Stimulated activated CD4-positive, alpha-beta T cell treated with anti-CD3 and anti-CD28 coated beads, Interleukin-1b, Interleukin-23, amount 100 ng/mL, for 48 hours (primary cell): ENCODE data around the gene ARHGAP31.
A peak's percentile ranks its signal among the peaks of the same experiment; 100 is the strongest.
"Not testable (repeated sequence)": the region's sequence is repeated elsewhere in the genome, so short reads cannot be mapped to it uniquely, and the experiment has no call there.

Experiments used
- DNase-seq: peaks from one replicate; pipeline ENCODE4 v3.0.0-alpha.2; 2020

Gene ARHGAP31

GRCh38 chr3:119320785-119321184, 26.6 kb downstream of the ARHGAP31 start:
- not testable (repeated sequence) for DNase-seq

GRCh38 chr3:119322021-119322834, 28.0 kb downstream of the ARHGAP31 start:
- DNase-seq = no peak

- DNase-seq = peak; percentile 95
Measured at GRCh38 chr3:119322835-119323722, 28.9 kb downstream of the ARHGAP31 start.

GRCh38 chr3:119323723-119324085, 29.5 kb downstream of the ARHGAP31 start:
- no peak for DNase-seq

- DNase-seq = no peak
Measured at GRCh38 chr3:119324899-119325298, 30.7 kb downstream of the ARHGAP31 start.

GRCh38 chr3:119326976-119327375, 32.8 kb downstream of the ARHGAP31 start:
- no peak for DNase-seq

GRCh38 chr3:119329551-119329950, 35.4 kb downstream of the ARHGAP31 start:
- no peak for DNase-seq

GRCh38 chr3:119330181-119330580, 36.0 kb downstream of the ARHGAP31 start:
- DNase-seq = no peak

- DNase-seq = no peak
Measured at GRCh38 chr3:119330858-119331257, 36.7 kb downstream of the ARHGAP31 start.

GRCh38 chr3:119331661-119332060, 37.5 kb downstream of the ARHGAP31 start:
- no peak for DNase-seq

- no peak for DNase-seq
Measured at GRCh38 chr3:119333773-119334509, 39.8 kb downstream of the ARHGAP31 start.

- no peak for DNase-seq
Measured at GRCh38 chr3:119336823-119337222, 42.6 kb downstream of the ARHGAP31 start.

GRCh38 chr3:119337407-119337806, 43.2 kb downstream of the ARHGAP31 start:
- DNase-seq = not testable (repeated sequence)

GRCh38 chr3:119338754-119339153, 44.6 kb downstream of the ARHGAP31 start:
- no peak for DNase-seq

GRCh38 chr3:119340014-119340413, 45.8 kb downstream of the ARHGAP31 start:
- DNase-seq = no peak

GRCh38 chr3:119340446-119340845, 46.3 kb downstream of the ARHGAP31 start:
- no peak for DNase-seq

GRCh38 chr3:119342176-119342575, 48.0 kb downstream of the ARHGAP31 start:
- no peak for DNase-seq

GRCh38 chr3:119343719-119344118, 49.5 kb downstream of the ARHGAP31 start:
- no peak for DNase-seq

GRCh38 chr3:119346076-119346496, 51.9 kb downstream of the ARHGAP31 start:
- no peak for DNase-seq

- DNase-seq = no peak
Measured at GRCh38 chr3:119347036-119347435, 52.9 kb downstream of the ARHGAP31 start.

GRCh38 chr3:119349354-119350041, 55.3 kb downstream of the ARHGAP31 start:
- DNase-seq = no peak

GRCh38 chr3:119350114-119350513, 55.9 kb downstream of the ARHGAP31 start:
- no peak for DNase-seq

- DNase-seq = no peak
Measured at GRCh38 chr3:119351581-119351980, 57.4 kb downstream of the ARHGAP31 start.
